HL-60/S4 treated with phorbol 12-myristate 13-acetate at 8.2 ng/mL for 4 days and 3 days (cell line): ENCODE data around the gene FGF19.

ENCODE experiments used
- in situ Hi-C: fragments of 300-500 bp; cut with MboI; formaldehyde crosslinking; loops from 2 replicates; pipeline ENCODE4 v1.15.0; 2022; ENCODE audit warnings: low sequenced_read_pairs

Gene FGF19

GRCh38 chr11:69703768-69704507 lies at the start of gene FGF19:
FGF19 (minus strand) TSS chr11:69704022; CDS start chr11:69703876, 146 bp downstream.
- in situ Hi-C loops = loop anchor here (25.0 kb wide), 1 partner anchor 183 kb away; no protein-coding TSS in a partner anchor

- in situ Hi-C loops = no loop called here
Observed at GRCh38 chr11:69752890-69753289, 49.1 kb upstream of the FGF19 start.

- in situ Hi-C loops = no loop called here
Observed at GRCh38 chr11:69750875-69751597, 47.2 kb upstream of the FGF19 start.

GRCh38 chr11:69750108-69750850 lies 46.5 kb upstream of the FGF19 start:
- in situ Hi-C loops = no loop called here

- in situ Hi-C loops = no loop called here
Observed at GRCh38 chr11:69748637-69749036, 44.8 kb upstream of the FGF19 start.

GRCh38 chr11:69746752-69747742 lies 43.2 kb upstream of the FGF19 start:
- in situ Hi-C loops = no loop called here

- in situ Hi-C loops = no loop called here
Observed at GRCh38 chr11:69746140-69746539, 42.3 kb upstream of the FGF19 start.

- in situ Hi-C loops = no loop called here
Observed at GRCh38 chr11:69745201-69745600, 41.4 kb upstream of the FGF19 start.

GRCh38 chr11:69744435-69744834 lies 40.6 kb upstream of the FGF19 start:
- in situ Hi-C loops = no loop called here

GRCh38 chr11:69734841-69735240 lies 31.0 kb upstream of the FGF19 start:
- in situ Hi-C loops = no loop called here

- in situ Hi-C loops = no loop called here
Observed at GRCh38 chr11:69734367-69734766, 30.5 kb upstream of the FGF19 start.

- in situ Hi-C loops = no loop called here
Observed at GRCh38 chr11:69732910-69733309, 29.1 kb upstream of the FGF19 start.

GRCh38 chr11:69731110-69731509 lies 27.3 kb upstream of the FGF19 start:
- in situ Hi-C loops = no loop called here

- in situ Hi-C loops = no loop called here
Observed at GRCh38 chr11:69730500-69730899, 26.7 kb upstream of the FGF19 start.

- in situ Hi-C loops = no loop called here
Observed at GRCh38 chr11:69729252-69729651, 25.4 kb upstream of the FGF19 start.

- in situ Hi-C loops = no loop called here
Observed at GRCh38 chr11:69727266-69727665, 23.4 kb upstream of the FGF19 start.

- in situ Hi-C loops = no loop called here
Observed at GRCh38 chr11:69726481-69726880, 22.7 kb upstream of the FGF19 start.

GRCh38 chr11:69726019-69726418 lies 22.2 kb upstream of the FGF19 start:
- in situ Hi-C loops = no loop called here

GRCh38 chr11:69721745-69722144 lies 17.9 kb upstream of the FGF19 start:
- in situ Hi-C loops = loop anchor here (25.0 kb wide), 1 partner anchor 166 kb away; no protein-coding TSS in a partner anchor

- in situ Hi-C loops = loop anchor here (25.0 kb wide), 1 partner anchor 166 kb away; no protein-coding TSS in a partner anchor
Observed at GRCh38 chr11:69721106-69721505, 17.3 kb upstream of the FGF19 start.
